Endodermal cell (in vitro differentiated cells): ENCODE measurements around the gene ARAP2. TPM values are rescaled to one million over a fixed set of nuclear protein-coding genes. Genes with fewer than 3 reads are reported as not detected.

Source experiments
- DNase-seq: peaks from one replicate; pipeline ENCODE4 v3.0.0-alpha.2; 2017
- H3K27ac ChIP-seq: 2 replicates; pipeline ENCODE4 v1.5.1; 2013; ENCODE audit warnings: mild to moderate bottlenecking, low read depth, low read length, moderate library complexity
- H3K27me3 ChIP-seq: 2 replicates; pipeline ENCODE4 v1.6.1; 2013; ENCODE audit warnings: mild to moderate bottlenecking, low read length, moderate library complexity; ENCODE audit not compliant: insufficient read depth, control insufficient read depth, poor library complexity, severe bottlenecking
- H3K36me3 ChIP-seq: 2 replicates; pipeline ENCODE4 v1.7.0; 2013; ENCODE audit warnings: mild to moderate bottlenecking, low read length, moderate library complexity; ENCODE audit not compliant: control insufficient read depth, insufficient read depth
- H3K4me1 ChIP-seq: one replicate; pipeline ENCODE4 v1.7.0; 2013; ENCODE audit warnings: low read length; ENCODE audit not compliant: control insufficient read depth, insufficient read depth
- H3K4me3 ChIP-seq: 2 replicates; pipeline ENCODE4 v1.5.1; 2013; ENCODE audit warnings: mild to moderate bottlenecking, low read length, moderate library complexity
- H3K9ac ChIP-seq: 2 replicates; pipeline ENCODE4 v1.6.1; 2013; ENCODE audit warnings: mild to moderate bottlenecking, low read length, moderate library complexity; ENCODE audit not compliant: poor library complexity, severe bottlenecking; ENCODE audit errors: extremely low read depth
- H3K9me3 ChIP-seq: 2 replicates; pipeline ENCODE4 v1.6.1; 2013; ENCODE audit warnings: mild to moderate bottlenecking, low read length, moderate library complexity; ENCODE audit not compliant: control insufficient read depth
- H3K27ac Mint-ChIP-seq: 2 replicates; pipeline ENCODE4 v1.8.0; 2020; ENCODE audit warnings: mixed read lengths
- H3K27me3 Mint-ChIP-seq: 2 replicates; pipeline ENCODE4 v1.8.0; 2021; ENCODE audit warnings: mild to moderate bottlenecking, mixed read lengths; ENCODE audit not compliant: insufficient read depth
- H3K36me3 Mint-ChIP-seq: 2 replicates; pipeline ENCODE4 v1.8.0; 2020; ENCODE audit warnings: low read depth, mixed read lengths
- H3K4me1 Mint-ChIP-seq: 2 replicates; pipeline ENCODE4 v1.8.0; 2020; ENCODE audit warnings: mixed read lengths
- H3K4me3 Mint-ChIP-seq: 2 replicates; pipeline ENCODE4 v1.8.0; 2020; ENCODE audit warnings: mild to moderate bottlenecking, moderate library complexity, mixed read lengths
- H3K9me3 Mint-ChIP-seq: 2 replicates; pipeline ENCODE4 v1.8.0; 2020; ENCODE audit warnings: mild to moderate bottlenecking, mixed read lengths
- CTCF ChIP-seq: fragments of 200-600 bp; sonication (generic); conservative IDR thresholded peaks from 2 replicates; pipeline ENCODE4 v1.5.0; 2021; ENCODE audit warnings: antibody characterized with exemption, mild to moderate bottlenecking
- WGBS, 2 experiments: methylation state at CpG; one replicate each; pipeline versions ENCODE4 v1.1.5 to v1.1.7; 2013; ENCODE audit warnings: missing lambda C conversion rate in 2 of 2, mixed read lengths in 1 of 2; ENCODE audit not compliant: insufficient coverage in 1 of 2, insufficient read length in 1 of 2; 5-methylcytosine and 5-hydroxymethylcytosine counted together
- total RNA-seq, 2 donors: library from RNA; stranded (reverse); fragmentation: NEBNext Ultra II Directional in 1 of 2; extraction: Animal tissue kit (Norgen Biotek cat#: 25700) in 1 of 2; gene quantifications; 2 replicates in 1 of 2; 3 replicates in 1 of 2; pipeline ENCODE4 v1.2.1, GENCODE V29; 2021

Gene ARAP2
- total RNA-seq, 2 donors from 2014 or later, result 2.2 to 5.5 TPM

- no peak overlapping the region for H3K27ac Mint-ChIP-seq
- no peaks in the 10 kb centered on the region for H3K27me3 Mint-ChIP-seq
- no peaks in the 10 kb centered on the region for H3K4me1 ChIP-seq
- no peak for TF ChIP-seq CTCF
- no peaks in the 10 kb centered on the region for H3K4me1 Mint-ChIP-seq
- H3K36me3 ChIP-seq, result no peaks in the 10 kb centered on the region
- no peaks in the 10 kb centered on the region for H3K9me3 ChIP-seq
- no peaks in the 10 kb centered on the region for H3K9me3 Mint-ChIP-seq
- no peak overlapping the region for H3K4me3 ChIP-seq
- no peak overlapping the region for H3K4me3 Mint-ChIP-seq
- WGBS, 2 experiments, result 100% methylated on average over 1 of the region's 4 CpGs; no CpG with 5 or more reads in 1 of the 2 experiments
- H3K36me3 Mint-ChIP-seq, result no peaks in the 10 kb centered on the region
- no peak overlapping the region for H3K27ac ChIP-seq
- no peak overlapping the region for H3K9ac ChIP-seq
- H3K27me3 ChIP-seq, result no peaks in the 10 kb centered on the region
- DNase-seq, result no peak
Measured at GRCh38 chr4:36078319-36078718, 166.0 kb downstream of the ARAP2 start.

GRCh38 chr4:36072529-36072928 lies 171.8 kb downstream of the ARAP2 start:
- H3K27me3 ChIP-seq, result no peaks in the 10 kb centered on the region
- no peak for TF ChIP-seq CTCF
- Mint-ChIP-seq H3K4me3 (no peak overlapping the region), H3K27me3 (no peaks in the 10 kb centered on the region), H3K4me1 (peaks cover 2% of the 10 kb centered on the region), H3K27ac (no peak overlapping the region), H3K36me3 (no peaks in the 10 kb centered on the region), H3K9me3 (no peaks in the 10 kb centered on the region)
- no peaks in the 10 kb centered on the region for H3K36me3 ChIP-seq
- H3K4me1 ChIP-seq, result no peaks in the 10 kb centered on the region
- no peak for DNase-seq
- H3K9me3 ChIP-seq, result no peaks in the 10 kb centered on the region
- no peak overlapping the region for H3K9ac ChIP-seq
- WGBS, 2 experiments, result 91% methylated on average over 1 to 2 of the region's 3 CpGs
- no peak overlapping the region for H3K27ac ChIP-seq
- no peak overlapping the region for H3K4me3 ChIP-seq

GRCh38 chr4:36067116-36067515 lies 177.2 kb downstream of the ARAP2 start:
- Histone ChIP-seq H3K9ac (no peak overlapping the region), H3K27me3 (no peaks in the 10 kb centered on the region), H3K4me1 (no peaks in the 10 kb centered on the region), H3K9me3 (no peaks in the 10 kb centered on the region), H3K36me3 (no peaks in the 10 kb centered on the region), H3K27ac (no peak overlapping the region), H3K4me3 (no peak overlapping the region)
- Mint-ChIP-seq H3K36me3 (no peaks in the 10 kb centered on the region), H3K4me1 (peaks cover 9% of the 10 kb centered on the region), H3K9me3 (no peaks in the 10 kb centered on the region), H3K4me3 (no peak overlapping the region), H3K27me3 (no peaks in the 10 kb centered on the region), H3K27ac (no peak overlapping the region)
- no peak for DNase-seq
- WGBS, 2 experiments, result 100% methylated on average over 1 of the region's 2 CpGs; no CpG with 5 or more reads in 1 of the 2 experiments
- no peak for TF ChIP-seq CTCF
